GM12878 (cell line): Measurements from ENCODE around the gene AGAP6. TPM values are rescaled to one million over a fixed set of nuclear protein-coding genes. Genes with fewer than 3 reads are reported as not detected.

ENCODE experiments used
- ATAC-seq: fragments of 200-7000 bp; cut with Tn5 transposase; 3 replicates; pipeline ENCODE4 v1.9.1; 2020; ENCODE audit warnings: mild to moderate bottlenecking, moderate library complexity
- BruUV-seq: library from RNA; stranded (reverse); fragments of 400-500 nt; replicated peaks from 2 replicates; lab custom pipeline; 2021; lab: Mats Ljungman, UMichigan
- CTCF ChIA-PET: fragments of 300-600 bp; sonication (Branson Sonifier 250); formaldehyde crosslinking; extraction: SDS; loops from one replicate; lab custom pipeline; 2021; ENCODE audit warnings: inconsistent platforms; lab: Yijun Ruan, JAX
- POLR2A ChIA-PET: fragments of 350-600 bp; formaldehyde crosslinking; extraction: SDS; loops from one replicate; lab custom pipeline; 2021; ENCODE audit warnings: inconsistent platforms; lab: Charles Lee
- RAD21 ChIA-PET: fragments of 300-600 bp; sonication (Branson Sonifier 250); formaldehyde crosslinking; loops from one replicate; lab custom pipeline; 2023; ENCODE audit warnings: antibody characterized with exemption; ENCODE audit not compliant: unreplicated experiment; lab: Charles Lee
- SMC1A ChIA-PET: fragments of 300-600 bp; sonication (Branson Sonifier 250); formaldehyde crosslinking; loops from one replicate; lab custom pipeline; 2023; ENCODE audit not compliant: unreplicated experiment, uncharacterized antibody; lab: Charles Lee
- DNase-seq: peaks from one replicate; pipeline ENCODE4 v3.0.0-alpha.2; 2011; ENCODE audit warnings: low read depth, low spot score
- FAIRE-seq: peaks from 3 replicates; lab custom pipeline; 2011; peaks lifted over from hg19 to GRCh38; lab: Jason Lieb, UNC
- H2AFZ ChIP-seq: 2 replicates; pipeline ENCODE4 v1.6.0; 2011; ENCODE audit warnings: low read depth, low read length, control low read depth; ENCODE audit not compliant: control insufficient read depth
- H3K27ac ChIP-seq: 2 replicates; pipeline ENCODE4 v1.5.1; 2011; ENCODE audit warnings: control low read depth; ENCODE audit not compliant: control insufficient read depth, insufficient read depth
- H3K27me3 ChIP-seq, 2 experiments: replicated peaks in 1 of 2; 2 replicates each; pipeline versions ENCODE4 v1.6.0 to v1.6.1; 2011; ENCODE audit warnings: low read length in 1 of 2; ENCODE audit not compliant: control insufficient read depth in 2 of 2, insufficient read depth in 2 of 2
- H3K36me3 ChIP-seq, 2 experiments: 2 replicates each; pipeline ENCODE4 v1.5.1; 2011; ENCODE audit warnings: low read length in 1 of 2; ENCODE audit not compliant: control insufficient read depth in 2 of 2, insufficient read depth in 2 of 2
- H3K4me1 ChIP-seq: 2 replicates; pipeline ENCODE4 v1.6.1; 2011; ENCODE audit warnings: mild to moderate bottlenecking, low read length, moderate library complexity, mixed read lengths; ENCODE audit not compliant: control insufficient read depth, insufficient read depth
- H3K4me2 ChIP-seq: 2 replicates; pipeline ENCODE4 v1.6.0; 2011; ENCODE audit warnings: control low read depth; ENCODE audit not compliant: control insufficient read depth, insufficient read depth
- H3K4me3 ChIP-seq: fragments of 200-600 bp; sonication (generic); 2 replicates; pipeline ENCODE4 v1.5.1; 2016
- H3K79me2 ChIP-seq: 2 replicates; pipeline ENCODE4 v1.6.0; 2011; ENCODE audit warnings: low read length; ENCODE audit not compliant: control insufficient read depth, insufficient read depth
- H3K9ac ChIP-seq: 2 replicates; pipeline ENCODE4 v1.8.0; 2011; ENCODE audit warnings: low read length, control low read depth, mixed read lengths; ENCODE audit not compliant: control insufficient read depth, insufficient read depth
- H3K9me3 ChIP-seq: replicated peaks from 3 replicates; pipeline ENCODE4 v1.5.1; 2011; ENCODE audit warnings: mild to moderate bottlenecking, low read length; ENCODE audit not compliant: control insufficient read depth, insufficient read depth
- H4K20me1 ChIP-seq: 2 replicates; pipeline ENCODE4 v1.6.0; 2011; ENCODE audit not compliant: control insufficient read depth, insufficient read depth
- ATF7 ChIP-seq: fragments of 450-650 bp; IDR thresholded peaks from 2 replicates; pipeline ENCODE4 v1.6.1; 2016; ENCODE audit warnings: low read depth, mild to moderate bottlenecking
- IRF4 ChIP-seq: IDR thresholded peaks from 2 replicates; pipeline ENCODE4 v1.6.1; 2011; ENCODE audit warnings: low read depth, low read length
- MEF2B ChIP-seq: fragments of 450-650 bp; IDR thresholded peaks from 2 replicates; pipeline ENCODE4 v1.6.1; 2018; ENCODE audit warnings: mild to moderate bottlenecking, moderate library complexity; ENCODE audit not compliant: partially characterized antibody, poor library complexity, severe bottlenecking
- PAX5 ChIP-seq: IDR thresholded peaks from 2 replicates; pipeline ENCODE4 v1.6.1; 2011; ENCODE audit warnings: low read depth, low read length, borderline replicate concordance
- PAX8 ChIP-seq: fragments of 450-650 bp; IDR thresholded peaks from 2 replicates; pipeline ENCODE4 v1.6.1; 2017; ENCODE audit warnings: mild to moderate bottlenecking, moderate library complexity
- RB1 ChIP-seq: fragments of 450-650 bp; formaldehyde crosslinking; IDR thresholded peaks from 2 replicates; pipeline ENCODE4 v1.6.1; 2017; ENCODE audit warnings: mild to moderate bottlenecking, borderline replicate concordance
- RCOR1 ChIP-seq: conservative IDR thresholded peaks from 2 replicates; pipeline ENCODE4 v1.6.1; 2012; ENCODE audit warnings: low read depth, low read length, improper control_type of control experiment
- RELA ChIP-seq: fragments of 450-650 bp; IDR thresholded peaks from 2 replicates; pipeline ENCODE4 v1.8.0; 2014; ENCODE audit warnings: borderline replicate concordance; ENCODE audit not compliant: partially characterized antibody
- SIX5 ChIP-seq: IDR thresholded peaks from 2 replicates; pipeline ENCODE4 v1.6.1; 2011; ENCODE audit warnings: mild to moderate bottlenecking, low read depth, low read length, moderate library complexity; ENCODE audit not compliant: severe bottlenecking
- TCF7 ChIP-seq: IDR thresholded peaks from 2 replicates; pipeline ENCODE4 v1.6.1; 2014; ENCODE audit warnings: antibody characterized with exemption, borderline replicate concordance
- YY1 ChIP-seq: IDR thresholded peaks from 2 replicates; pipeline ENCODE4 v1.6.1; 2011; ENCODE audit warnings: low read depth, mild to moderate bottlenecking, low read length
- ZNF274 ChIP-seq: IDR thresholded peaks from one replicate; pipeline ENCODE4 v1.8.0; 2011; ENCODE audit not compliant: insufficient read length, insufficient read depth
- WGBS: methylation state at CpG from one replicate; pipeline ENCODE4 v1.1.6; 2016; ENCODE audit warnings: low lambda C conversion rate; ENCODE audit not compliant: insufficient replicate concordance, insufficient coverage; ENCODE audit errors: missing lambda C conversion rate; 5-methylcytosine and 5-hydroxymethylcytosine counted together
- in situ Hi-C: fragments of 300-500 bp; cut with MboI; formaldehyde crosslinking; loops from 9 replicates; pipeline ENCODE4 v1.14.3; 2018; ENCODE audit warnings: mixed read lengths
- intact Hi-C: fragments of 100-400 bp; cut with micrococcal nuclease; formaldehyde crosslinking; loops from one replicate; pipeline ENCODE4 v1.14.2; 2022; ENCODE audit not compliant: unreplicated experiment
- polyA plus RNA-seq, 11 experiments: library from polyadenylated mRNA; depleted of rRNA in 4 of 11; unstranded in 6 of 11; stranded (reverse) in 5 of 11; fragments of >200 nt; fragmentation: Nextera tagmentation in 4 of 11; fragmentation: Illumina TruSeq in 1 of 11; extraction: Ambion mirVana in 4 of 11; extraction: Trizol in 1 of 11; gene quantifications; 1 replicate in 1 of 11; 2 replicates in 10 of 11; pipeline versions ENCODE4 v1.2.1 to v1.2.3, GENCODE V29; 2011 to 2016; ENCODE audit warnings: inconsistent platforms in 2 of 11, missing spikeins in 2 of 11, low read depth in 1 of 11
- total RNA-seq, 4 experiments: library from RNA; depleted of rRNA in 3 of 4; stranded (reverse); fragments of >200 nt in 3 of 4; fragmentation: Illumina TruSeq in 1 of 4; extraction: Trizol in 1 of 4; gene quantifications; 2 replicates each; pipeline versions ENCODE4 v1.2.1 to v1.2.3, GENCODE V29; 2013 to 2021
- TF ChIP-seq, protein P1 (sequence below): fragments of 450-650 bp; IDR thresholded peaks from 2 replicates; pipeline ENCODE4 v1.6.1; 2018; ENCODE audit warnings: mild to moderate bottlenecking, low read depth, moderate library complexity; ENCODE audit not compliant: partially characterized antibody
- TF ChIP-seq, protein P2 (sequence below): fragments of 450-650 bp; IDR thresholded peaks from 2 replicates; pipeline ENCODE4 v1.6.1; 2018; ENCODE audit warnings: borderline replicate concordance, mild to moderate bottlenecking; ENCODE audit not compliant: partially characterized antibody

AGAP6 gene
- total and polyA plus RNA-seq, 10 of the 15 experiments (the other 5 are each of a cell fraction or from before 2014, with no cell fraction given) = 0.66 to 24.0 (median 12.2) TPM

DNA sequence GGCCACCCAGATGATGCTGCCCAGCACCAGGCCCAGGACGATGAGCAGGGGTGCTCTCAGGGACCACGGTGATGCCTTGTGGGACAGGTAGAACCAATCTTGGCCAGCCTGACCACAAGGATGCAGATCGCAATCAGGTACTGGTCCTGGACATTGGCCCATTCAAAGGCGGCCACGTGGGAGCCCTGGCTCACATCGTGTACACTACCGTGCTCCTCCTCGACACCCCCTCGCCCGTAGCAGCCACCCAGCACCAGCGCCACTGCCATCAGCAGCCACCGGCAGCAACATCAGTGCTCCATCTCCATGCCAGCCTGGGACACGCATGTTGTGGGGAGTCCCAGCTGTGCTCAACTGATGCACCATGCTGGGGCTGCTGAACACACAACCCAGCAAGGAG lies 39.0 kb downstream of the AGAP6 start:
- ChIA-PET RAD21 (no interaction called here), SMC1A (no interaction called here), CTCF (no interaction called here), POLR2A (no interaction called here)
- DNase-seq (no peak), FAIRE-seq (no peak), ATAC-seq (no peak)
- H3K9me3 ChIP-seq = no peaks in the 10 kb centered on the region
- H3K4me2 ChIP-seq = no peak overlapping the region
- H3K36me3 ChIP-seq = no peaks in the 10 kb centered on the region
- WGBS = 35% methylated on average over 13 of the region's 13 CpGs
- H3K27ac ChIP-seq = no peak overlapping the region
- no TSS peak for BruUV-seq
- no peak overlapping the region for H2AFZ ChIP-seq
- in situ Hi-C loops = loop anchor here (10.0 kb wide), 1 partner anchor 128 kb away; no protein-coding TSS in a partner anchor
- H4K20me1 ChIP-seq = no peaks in the 10 kb centered on the region
- no peak overlapping the region for H3K4me3 ChIP-seq
- no peaks in the 10 kb centered on the region for H3K4me1 ChIP-seq
- H3K9ac ChIP-seq = no peak overlapping the region
- TF ChIP-seq, protein P1, sequence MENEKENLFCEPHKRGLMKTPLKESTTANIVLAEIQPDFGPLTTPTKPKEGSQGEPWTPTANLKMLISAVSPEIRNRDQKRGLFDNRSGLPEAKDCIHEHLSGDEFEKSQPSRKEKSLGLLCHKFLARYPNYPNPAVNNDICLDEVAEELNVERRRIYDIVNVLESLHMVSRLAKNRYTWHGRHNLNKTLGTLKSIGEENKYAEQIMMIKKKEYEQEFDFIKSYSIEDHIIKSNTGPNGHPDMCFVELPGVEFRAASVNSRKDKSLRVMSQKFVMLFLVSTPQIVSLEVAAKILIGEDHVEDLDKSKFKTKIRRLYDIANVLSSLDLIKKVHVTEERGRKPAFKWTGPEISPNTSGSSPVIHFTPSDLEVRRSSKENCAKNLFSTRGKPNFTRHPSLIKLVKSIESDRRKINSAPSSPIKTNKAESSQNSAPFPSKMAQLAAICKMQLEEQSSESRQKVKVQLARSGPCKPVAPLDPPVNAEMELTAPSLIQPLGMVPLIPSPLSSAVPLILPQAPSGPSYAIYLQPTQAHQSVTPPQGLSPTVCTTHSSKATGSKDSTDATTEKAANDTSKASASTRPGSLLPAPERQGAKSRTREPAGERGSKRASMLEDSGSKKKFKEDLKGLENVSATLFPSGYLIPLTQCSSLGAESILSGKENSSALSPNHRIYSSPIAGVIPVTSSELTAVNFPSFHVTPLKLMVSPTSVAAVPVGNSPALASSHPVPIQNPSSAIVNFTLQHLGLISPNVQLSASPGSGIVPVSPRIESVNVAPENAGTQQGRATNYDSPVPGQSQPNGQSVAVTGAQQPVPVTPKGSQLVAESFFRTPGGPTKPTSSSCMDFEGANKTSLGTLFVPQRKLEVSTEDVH = no peak
- TF ChIP-seq YY1 (no peak), SIX5 (no peak), RB1 (no peak), TCF7 (no peak), IRF4 (no peak), ZNF274 (no peak), PAX5 (no peak), ATF7 (no peak), MEF2B (no peak), RCOR1 (no peak), PAX8 (no peak), RELA (no peak)
- TF ChIP-seq, protein P2, sequence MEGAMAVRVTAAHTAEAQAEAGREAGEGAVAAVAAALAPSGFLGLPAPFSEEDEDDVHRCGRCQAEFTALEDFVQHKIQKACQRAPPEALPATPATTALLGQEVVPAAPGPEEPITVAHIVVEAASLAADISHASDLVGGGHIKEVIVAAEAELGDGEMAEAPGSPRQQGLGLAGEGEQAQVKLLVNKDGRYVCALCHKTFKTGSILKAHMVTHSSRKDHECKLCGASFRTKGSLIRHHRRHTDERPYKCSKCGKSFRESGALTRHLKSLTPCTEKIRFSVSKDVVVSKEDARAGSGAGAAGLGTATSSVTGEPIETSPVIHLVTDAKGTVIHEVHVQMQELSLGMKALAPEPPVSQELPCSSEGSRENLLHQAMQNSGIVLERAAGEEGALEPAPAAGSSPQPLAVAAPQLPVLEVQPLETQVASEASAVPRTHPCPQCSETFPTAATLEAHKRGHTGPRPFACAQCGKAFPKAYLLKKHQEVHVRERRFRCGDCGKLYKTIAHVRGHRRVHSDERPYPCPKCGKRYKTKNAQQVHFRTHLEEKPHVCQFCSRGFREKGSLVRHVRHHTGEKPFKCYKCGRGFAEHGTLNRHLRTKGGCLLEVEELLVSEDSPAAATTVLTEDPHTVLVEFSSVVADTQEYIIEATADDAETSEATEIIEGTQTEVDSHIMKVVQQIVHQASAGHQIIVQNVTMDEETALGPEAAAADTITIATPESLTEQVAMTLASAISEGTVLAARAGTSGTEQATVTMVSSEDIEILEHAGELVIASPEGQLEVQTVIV = no peak
- intact Hi-C loops = no loop called here
- no peaks in the 10 kb centered on the region for H3K79me2 ChIP-seq
- no peaks in the 10 kb centered on the region for H3K27me3 ChIP-seq
